ENCODE measurements around the gene OAS2. TPM values are rescaled to one million over a fixed set of nuclear protein-coding genes. Genes with fewer than 3 reads are reported as not detected.
A peak's percentile ranks its signal among the peaks of the same experiment; 100 is the strongest.

OAS2 gene
- total and polyA plus RNA-seq, 5 donors from 2014 or later: 58.2 to 82.2 (median 77.9) TPM

GRCh38 chr12:113005762-113006161 is 27.4 kb downstream of the OAS2 start:
- DNase-seq (no peak), ATAC-seq (ENCODE audit: low read depth in 2 of 2) (no peak)
- Mint-ChIP-seq H3K27ac (no peak overlapping the region), H3K36me3 (peaks cover 54% of the 10 kb centered on the region), H3K9me3 (peaks cover 0 to 6% (median 3%) of the 10 kb centered on the region in 7 donors), H3K4me1 (peaks cover 0 to 8% (median under 1%) of the 10 kb centered on the region in 4 donors), H3K4me3 (no peak overlapping the region), H3K27me3 (no peaks in the 10 kb centered on the region)
- peaks cover 93% of the 10 kb centered on the region for H3K36me3 ChIP-seq (ENCODE audit: control insufficient read depth, insufficient read depth, low read length)
- no peak overlapping the region for H3K4me3 ChIP-seq (ENCODE audit: low read depth, low read length)
- H3K27ac ChIP-seq (ENCODE audit: insufficient read depth, low read length, poor library complexity, severe bottlenecking): no peak overlapping the region
- no peaks in the 10 kb centered on the region for H3K27me3 ChIP-seq (ENCODE audit: control insufficient read depth, insufficient read depth, low read length)
- H3K9me3 ChIP-seq (ENCODE audit: control insufficient read depth in 2 of 2, low read length in 2 of 2): peaks cover 5 to 6% of the 10 kb centered on the region in 2 experiments
- no peaks in the 10 kb centered on the region for H3K4me1 ChIP-seq (ENCODE audit: control insufficient read depth, insufficient read depth, low read length, poor library complexity, severe bottlenecking)

GRCh38 chr12:113006206-113006605 is 27.9 kb downstream of the OAS2 start:
- H3K9me3 Mint-ChIP-seq: peaks cover 0 to 9% (median 7%) of the 10 kb centered on the region in 7 donors
- H3K36me3 Mint-ChIP-seq: peaks cover 59% of the 10 kb centered on the region
- H3K4me3 Mint-ChIP-seq: no peak overlapping the region
- no peak overlapping the region for H3K4me3 ChIP-seq (ENCODE audit: low read depth, low read length)
- no peak overlapping the region for H3K27ac Mint-ChIP-seq
- H3K4me1 ChIP-seq (ENCODE audit: control insufficient read depth, insufficient read depth, low read length, poor library complexity, severe bottlenecking): no peaks in the 10 kb centered on the region
- H3K27me3 ChIP-seq (ENCODE audit: control insufficient read depth, insufficient read depth, low read length): no peaks in the 10 kb centered on the region
- H3K9me3 ChIP-seq (ENCODE audit: control insufficient read depth in 2 of 2, low read length in 2 of 2): peaks cover 10% of the 10 kb centered on the region in 2 experiments
- peaks cover 0 to 9% (median under 1%) of the 10 kb centered on the region in 4 donors for H3K4me1 Mint-ChIP-seq
- DNase-seq (no peak), ATAC-seq (ENCODE audit: low read depth in 2 of 2) (no peak)
- H3K27ac ChIP-seq (ENCODE audit: insufficient read depth, low read length, poor library complexity, severe bottlenecking): no peak overlapping the region
- H3K27me3 Mint-ChIP-seq: no peaks in the 10 kb centered on the region
- H3K36me3 ChIP-seq (ENCODE audit: control insufficient read depth, insufficient read depth, low read length): peaks cover 94% of the 10 kb centered on the region

- Histone ChIP-seq H3K9me3 (ENCODE audit: control insufficient read depth in 2 of 2, low read length in 2 of 2) (peaks cover 11 to 14% of the 10 kb centered on the region in 2 experiments), H3K27ac (ENCODE audit: insufficient read depth, low read length, poor library complexity, severe bottlenecking) (no peak overlapping the region), H3K4me3 (ENCODE audit: low read depth, low read length) (no peak overlapping the region), H3K27me3 (ENCODE audit: control insufficient read depth, insufficient read depth, low read length) (no peaks in the 10 kb centered on the region), H3K4me1 (ENCODE audit: control insufficient read depth, insufficient read depth, low read length, poor library complexity, severe bottlenecking) (no peaks in the 10 kb centered on the region), H3K36me3 (ENCODE audit: control insufficient read depth, insufficient read depth, low read length) (peaks cover 95% of the 10 kb centered on the region)
- H3K27ac Mint-ChIP-seq: peak overlapping the region in 2 of 3 donors; percentile 9 to 17
- no peak for DNase-seq
- H3K4me1 Mint-ChIP-seq: peaks cover 0 to 9% (median under 1%) of the 10 kb centered on the region in 4 donors
- no peaks in the 10 kb centered on the region for H3K27me3 Mint-ChIP-seq
- no peak overlapping the region for H3K4me3 Mint-ChIP-seq
- ATAC-seq (ENCODE audit: low read depth in 2 of 2): no peak
- H3K9me3 Mint-ChIP-seq: peaks cover 0 to 9% (median 7%) of the 10 kb centered on the region in 7 donors
- H3K36me3 Mint-ChIP-seq: peaks cover 63% of the 10 kb centered on the region
Measured at GRCh38 chr12:113006641-113007040, 28.3 kb downstream of the OAS2 start.

DNA sequence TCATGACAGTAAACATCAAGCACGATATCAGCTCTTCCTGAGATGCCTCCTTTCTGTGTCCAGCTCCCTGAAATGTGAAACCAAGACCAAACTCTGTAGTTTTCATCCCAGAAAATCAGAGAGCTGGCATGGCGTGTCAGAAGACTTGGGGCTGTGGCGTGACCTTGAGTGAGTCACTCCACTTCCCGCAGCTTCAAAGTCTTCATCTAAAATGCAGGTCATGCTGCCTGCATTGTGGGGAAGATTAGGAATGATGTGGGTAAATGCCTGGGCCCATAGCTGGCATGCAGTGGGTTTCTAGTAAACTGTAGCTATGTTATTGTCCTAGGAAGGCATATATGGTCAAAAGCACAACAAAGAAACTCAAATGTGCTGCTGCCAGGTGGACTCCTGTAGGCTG is 28.8 kb downstream of the OAS2 start:
- Histone ChIP-seq H3K27ac (ENCODE audit: insufficient read depth, low read length, poor library complexity, severe bottlenecking) (no peak overlapping the region), H3K36me3 (ENCODE audit: control insufficient read depth, insufficient read depth, low read length) (peaks cover 92% of the 10 kb centered on the region), H3K27me3 (ENCODE audit: control insufficient read depth, insufficient read depth, low read length) (no peaks in the 10 kb centered on the region), H3K4me3 (ENCODE audit: low read depth, low read length) (no peak overlapping the region), H3K4me1 (ENCODE audit: control insufficient read depth, insufficient read depth, low read length, poor library complexity, severe bottlenecking) (no peaks in the 10 kb centered on the region), H3K9me3 (ENCODE audit: control insufficient read depth in 2 of 2, low read length in 2 of 2) (peaks cover 11 to 15% of the 10 kb centered on the region in 2 experiments)
- H3K27ac Mint-ChIP-seq: peak overlapping the region in 2 of 3 donors; percentile 9 to 17
- H3K9me3 Mint-ChIP-seq: peaks cover 0 to 12% (median 7%) of the 10 kb centered on the region in 7 donors
- H3K27me3 Mint-ChIP-seq: no peaks in the 10 kb centered on the region
- H3K36me3 Mint-ChIP-seq: peaks cover 65% of the 10 kb centered on the region
- DNase-seq: no peak
- no peak for ATAC-seq (ENCODE audit: low read depth in 2 of 2)
- no peak overlapping the region for H3K4me3 Mint-ChIP-seq
- peaks cover 0 to 9% (median under 1%) of the 10 kb centered on the region in 4 donors for H3K4me1 Mint-ChIP-seq

DNA sequence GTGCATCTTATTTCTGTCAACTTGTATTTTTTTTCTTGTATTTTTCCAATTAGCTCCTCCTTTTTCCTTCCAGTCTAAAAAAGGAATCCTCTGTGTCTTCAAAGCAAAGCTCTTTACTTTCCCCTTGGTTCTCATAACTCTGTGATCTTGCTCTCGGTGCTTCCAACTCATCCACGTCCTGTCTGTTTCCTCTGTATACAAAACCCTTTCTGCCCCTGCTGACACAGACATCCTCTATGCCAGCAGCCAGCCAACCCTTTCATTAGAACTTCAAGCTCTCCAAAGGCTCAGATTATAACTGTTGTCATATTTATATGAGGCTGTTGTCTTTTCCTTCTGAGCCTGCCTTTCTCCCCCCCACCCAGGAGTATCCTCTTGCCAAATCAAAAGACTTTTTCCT is 32.4 kb downstream of the OAS2 start:
- Mint-ChIP-seq H3K9me3 (peaks cover 0 to 12% (median 7%) of the 10 kb centered on the region in 7 donors), H3K4me1 (peaks cover 0 to 9% (median 3%) of the 10 kb centered on the region in 4 donors), H3K27me3 (no peaks in the 10 kb centered on the region), H3K36me3 (peaks cover 49% of the 10 kb centered on the region), H3K27ac (peak overlapping the region in 1 of 3 donors; percentile 7), H3K4me3 (no peak overlapping the region)
- H3K4me3 ChIP-seq (ENCODE audit: low read depth, low read length): no peak overlapping the region
- ATAC-seq (ENCODE audit: low read depth in 2 of 2) (no peak), DNase-seq (no peak)
- no peak overlapping the region for H3K27ac ChIP-seq (ENCODE audit: insufficient read depth, low read length, poor library complexity, severe bottlenecking)
- peaks cover 11 to 15% of the 10 kb centered on the region in 2 experiments for H3K9me3 ChIP-seq (ENCODE audit: control insufficient read depth in 2 of 2, low read length in 2 of 2)
- no peaks in the 10 kb centered on the region for H3K27me3 ChIP-seq (ENCODE audit: control insufficient read depth, insufficient read depth, low read length)
- H3K4me1 ChIP-seq (ENCODE audit: control insufficient read depth, insufficient read depth, low read length, poor library complexity, severe bottlenecking): no peaks in the 10 kb centered on the region
- peaks cover 60% of the 10 kb centered on the region for H3K36me3 ChIP-seq (ENCODE audit: control insufficient read depth, insufficient read depth, low read length)

GRCh38 chr12:113014565-113014964 is 36.2 kb downstream of the OAS2 start:
- Mint-ChIP-seq H3K4me3 (no peak overlapping the region), H3K36me3 (peaks cover 29% of the 10 kb centered on the region), H3K27me3 (no peaks in the 10 kb centered on the region), H3K9me3 (peaks cover 0 to 12% (median 7%) of the 10 kb centered on the region in 7 donors), H3K27ac (no peak overlapping the region), H3K4me1 (peaks cover 0 to 4% (median 3%) of the 10 kb centered on the region in 4 donors)
- DNase-seq (no peak), ATAC-seq (ENCODE audit: low read depth in 2 of 2) (no peak)
- H3K4me3 ChIP-seq (ENCODE audit: low read depth, low read length): no peak overlapping the region
- H3K27me3 ChIP-seq (ENCODE audit: control insufficient read depth, insufficient read depth, low read length): no peaks in the 10 kb centered on the region
- H3K9me3 ChIP-seq (ENCODE audit: control insufficient read depth in 2 of 2, low read length in 2 of 2): peaks cover 11 to 15% of the 10 kb centered on the region in 2 experiments
- H3K27ac ChIP-seq (ENCODE audit: insufficient read depth, low read length, poor library complexity, severe bottlenecking): no peak overlapping the region
- H3K4me1 ChIP-seq (ENCODE audit: control insufficient read depth, insufficient read depth, low read length, poor library complexity, severe bottlenecking): no peaks in the 10 kb centered on the region
- H3K36me3 ChIP-seq (ENCODE audit: control insufficient read depth, insufficient read depth, low read length): peaks cover 23% of the 10 kb centered on the region

DNA sequence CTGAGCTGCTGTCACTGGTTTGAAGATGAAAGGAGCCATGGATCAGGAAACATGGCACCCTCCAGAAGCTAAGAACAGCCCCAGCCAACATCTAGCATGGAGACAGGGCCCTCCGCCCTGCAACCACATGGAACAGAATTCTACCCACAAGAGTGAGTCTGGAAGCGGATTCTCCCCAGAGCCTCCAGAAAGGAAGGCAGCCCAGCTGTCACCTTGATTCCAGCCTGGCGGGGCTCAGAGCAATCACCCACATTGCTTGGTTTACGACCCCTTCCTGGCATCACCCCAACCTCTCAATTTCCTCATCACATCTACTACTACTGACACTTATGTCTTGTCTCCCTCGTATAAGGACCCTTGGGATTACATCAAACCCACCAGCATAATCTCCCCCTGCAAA is 38.5 kb downstream of the OAS2 start:
- Histone ChIP-seq H3K27ac (ENCODE audit: insufficient read depth, low read length, poor library complexity, severe bottlenecking) (no peak overlapping the region), H3K36me3 (ENCODE audit: control insufficient read depth, insufficient read depth, low read length) (peaks cover under 1% of the 10 kb centered on the region), H3K27me3 (ENCODE audit: control insufficient read depth, insufficient read depth, low read length) (no peaks in the 10 kb centered on the region), H3K4me1 (ENCODE audit: control insufficient read depth, insufficient read depth, low read length, poor library complexity, severe bottlenecking) (no peaks in the 10 kb centered on the region), H3K4me3 (ENCODE audit: low read depth, low read length) (no peak overlapping the region), H3K9me3 (ENCODE audit: control insufficient read depth in 2 of 2, low read length in 2 of 2) (no peaks in the 10 kb centered on the region)
- Mint-ChIP-seq H3K27me3 (no peaks in the 10 kb centered on the region), H3K27ac (no peak overlapping the region), H3K9me3 (peaks cover 0 to 2% (median 0%) of the 10 kb centered on the region in 7 donors), H3K36me3 (peaks cover 7% of the 10 kb centered on the region), H3K4me3 (no peak overlapping the region), H3K4me1 (peaks cover 0 to 4% (median 2%) of the 10 kb centered on the region in 4 donors)
- ATAC-seq (ENCODE audit: low read depth in 2 of 2) (no peak), DNase-seq (no peak)

DNA sequence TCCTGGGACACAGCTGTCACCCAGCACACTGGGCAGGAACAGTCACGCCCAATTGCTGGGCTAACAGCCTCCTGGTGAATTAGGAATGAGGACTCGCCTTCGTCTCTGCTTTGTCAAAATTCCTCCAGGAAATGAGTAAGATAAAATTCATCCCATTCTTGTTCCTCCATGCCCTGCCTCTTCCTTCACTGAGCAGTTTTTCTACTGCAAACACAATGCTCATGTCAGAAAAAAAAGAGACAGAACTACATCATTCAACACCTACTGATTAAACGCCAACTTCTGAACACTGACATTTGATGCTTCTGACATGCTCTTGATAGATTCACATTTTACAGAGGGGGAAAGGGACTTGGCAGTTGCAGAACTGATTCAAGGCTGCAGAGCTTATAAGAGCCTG is 40.7 kb downstream of the OAS2 start:
- Mint-ChIP-seq H3K4me1 (no peaks in the 10 kb centered on the region), H3K9me3 (peaks cover 0 to 2% (median 0%) of the 10 kb centered on the region in 7 donors), H3K27me3 (no peaks in the 10 kb centered on the region), H3K4me3 (no peak overlapping the region), H3K36me3 (peaks cover 3% of the 10 kb centered on the region), H3K27ac (no peak overlapping the region)
- Histone ChIP-seq H3K27me3 (ENCODE audit: control insufficient read depth, insufficient read depth, low read length) (no peaks in the 10 kb centered on the region), H3K4me3 (ENCODE audit: low read depth, low read length) (no peak overlapping the region), H3K27ac (ENCODE audit: insufficient read depth, low read length, poor library complexity, severe bottlenecking) (no peak overlapping the region), H3K4me1 (ENCODE audit: control insufficient read depth, insufficient read depth, low read length, poor library complexity, severe bottlenecking) (no peaks in the 10 kb centered on the region), H3K36me3 (ENCODE audit: control insufficient read depth, insufficient read depth, low read length) (no peaks in the 10 kb centered on the region), H3K9me3 (ENCODE audit: control insufficient read depth in 2 of 2, low read length in 2 of 2) (no peaks in the 10 kb centered on the region)
- DNase-seq (no peak), ATAC-seq (ENCODE audit: low read depth in 2 of 2) (no peak)
